HepG2 (cell line): ENCODE measurements around the gene NLRC5. TPM values are rescaled to one million over a fixed set of nuclear protein-coding genes. Genes with fewer than 3 reads are reported as not detected.

Source experiments
- CHD2 ChIP-seq: IDR thresholded peaks from 2 replicates; pipeline ENCODE4 v1.6.1; 2011; ENCODE audit warnings: low read depth, low read length, improper control_type of control experiment
- ISX ChIP-seq: sonication (generic); formaldehyde crosslinking; conservative IDR thresholded peaks from 2 replicates; pipeline ENCODE4 v1.5.0; 2020; ENCODE audit warnings: missing genetic modification reagents
- JARID2 ChIP-seq: sonication (generic); formaldehyde crosslinking; IDR thresholded peaks from 2 replicates; pipeline ENCODE4 v1.8.1; 2023; ENCODE audit warnings: missing genetic modification reagents, inconsistent platforms; ENCODE audit not compliant: insufficient replicate concordance
- KDM3A ChIP-seq: IDR thresholded peaks from 2 replicates; pipeline ENCODE4 v1.6.1; 2018; ENCODE audit warnings: low read depth, missing compliant biosample characterization
- LCORL ChIP-seq, 2 experiments: fragments of 450-650 bp in 1 of 2; sonication (generic) in 1 of 2; formaldehyde crosslinking in 1 of 2; IDR thresholded peaks; 2 replicates each; pipeline versions ENCODE4 v1.5.0 to v1.6.1; 2017 to 2020; ENCODE audit warnings: antibody characterized with exemption in 1 of 2, missing genetic modification reagents in 1 of 2
- MEIS2 ChIP-seq: sonication (generic); formaldehyde crosslinking; IDR thresholded peaks from 2 replicates; pipeline ENCODE4 v1.9.0; 2021; ENCODE audit warnings: mild to moderate bottlenecking, missing genetic modification reagents
- SIX4 ChIP-seq: sonication (generic); formaldehyde crosslinking; IDR thresholded peaks from 2 replicates; pipeline ENCODE4 v1.4.0; 2020; ENCODE audit warnings: missing genetic modification reagents
- SMARCC2 ChIP-seq: fragments of 450-650 bp; IDR thresholded peaks from 2 replicates; pipeline ENCODE4 v1.6.1; 2017; ENCODE audit warnings: antibody characterized with exemption, mild to moderate bottlenecking
- SMC3 ChIP-seq: IDR thresholded peaks from 2 replicates; pipeline ENCODE4 v1.6.1; 2011; ENCODE audit warnings: low read length, improper control_type of control experiment
- ZFP62 ChIP-seq: sonication (generic); formaldehyde crosslinking; IDR thresholded peaks from 2 replicates; pipeline ENCODE4 v1.4.0; 2020; ENCODE audit warnings: missing genetic modification reagents
- ZNF101 ChIP-seq: sonication (generic); formaldehyde crosslinking; IDR thresholded peaks from 2 replicates; pipeline ENCODE4 v1.4.0; 2020; ENCODE audit warnings: mild to moderate bottlenecking, low read depth, missing genetic modification reagents, borderline replicate concordance
- ZNF17 ChIP-seq: sonication (generic); formaldehyde crosslinking; IDR thresholded peaks from 2 replicates; pipeline ENCODE4 v1.5.0; 2020; ENCODE audit warnings: mild to moderate bottlenecking, missing genetic modification reagents
- ZNF234 ChIP-seq: sonication (generic); formaldehyde crosslinking; conservative IDR thresholded peaks from 2 replicates; pipeline ENCODE4 v1.5.1; 2020; ENCODE audit warnings: mild to moderate bottlenecking, missing genetic modification reagents
- ZNF263 ChIP-seq: sonication (generic); formaldehyde crosslinking; IDR thresholded peaks from 2 replicates; pipeline ENCODE4 v1.4.0; 2020; ENCODE audit warnings: missing genetic modification reagents
- ZNF337 ChIP-seq: sonication (generic); formaldehyde crosslinking; IDR thresholded peaks from 2 replicates; pipeline ENCODE4 v1.5.1; 2020; ENCODE audit warnings: missing genetic modification reagents, low read depth, mild to moderate bottlenecking, borderline replicate concordance
- ZNF564 ChIP-seq: sonication (generic); formaldehyde crosslinking; IDR thresholded peaks from 2 replicates; pipeline ENCODE4 v1.8.1; 2023; ENCODE audit warnings: mild to moderate bottlenecking, missing genetic modification reagents
- ZNF749 ChIP-seq: sonication (generic); formaldehyde crosslinking; IDR thresholded peaks from 2 replicates; pipeline ENCODE4 v1.8.0; 2022; ENCODE audit warnings: mild to moderate bottlenecking, missing genetic modification reagents, moderate library complexity, borderline replicate concordance
- polyA plus RNA-seq, 8 experiments: library from polyadenylated mRNA; depleted of rRNA in 3 of 8; stranded (reverse) in 7 of 8; unstranded in 1 of 8; fragments of >200 nt; fragmentation: Illumina TruSeq in 4 of 8; extraction: Trizol in 4 of 8; gene quantifications; 2 replicates each; pipeline versions ENCODE4 v1.2.1 to v1.2.3, GENCODE V29; 2011 to 2016; ENCODE audit warnings: low read depth in 4 of 8, missing spikeins in 1 of 8, mixed read lengths in 1 of 8; ENCODE audit not compliant: insufficient read depth in 1 of 8
- total RNA-seq, 5 experiments: library from RNA; depleted of rRNA; stranded (reverse); fragments of >200 nt; fragmentation: Illumina TruSeq; extraction: Trizol; gene quantifications; 2 replicates each; pipeline ENCODE4 v1.2.3, GENCODE V29; 2016; ENCODE audit warnings: low read depth in 1 of 5
- TF ChIP-seq, protein P1 (sequence below): sonication (generic); formaldehyde crosslinking; IDR thresholded peaks from 2 replicates; pipeline ENCODE4 v1.4.0; 2020; ENCODE audit warnings: low read depth, mild to moderate bottlenecking, missing genetic modification reagents
- TF ChIP-seq, protein P2 (sequence below): sonication (generic); formaldehyde crosslinking; IDR thresholded peaks from 2 replicates; pipeline ENCODE4 v1.4.0; 2020; ENCODE audit warnings: missing genetic modification reagents
- TF ChIP-seq, protein P3 (sequence below): sonication (generic); formaldehyde crosslinking; IDR thresholded peaks from 2 replicates; pipeline ENCODE4 v1.5.0; 2020; ENCODE audit warnings: mild to moderate bottlenecking, missing genetic modification reagents, moderate library complexity
- TF ChIP-seq, protein P4 (sequence below): sonication (generic); formaldehyde crosslinking; IDR thresholded peaks from 2 replicates; pipeline ENCODE4 v1.8.0; 2022; ENCODE audit warnings: mild to moderate bottlenecking, missing genetic modification reagents; ENCODE audit not compliant: insufficient replicate concordance

NLRC5 gene
- total and polyA plus RNA-seq, 2 of the 13 experiments (the other 11 are each of a cell fraction or from before 2014, with no cell fraction given), result 6.3 to 12.7 TPM

DNA sequence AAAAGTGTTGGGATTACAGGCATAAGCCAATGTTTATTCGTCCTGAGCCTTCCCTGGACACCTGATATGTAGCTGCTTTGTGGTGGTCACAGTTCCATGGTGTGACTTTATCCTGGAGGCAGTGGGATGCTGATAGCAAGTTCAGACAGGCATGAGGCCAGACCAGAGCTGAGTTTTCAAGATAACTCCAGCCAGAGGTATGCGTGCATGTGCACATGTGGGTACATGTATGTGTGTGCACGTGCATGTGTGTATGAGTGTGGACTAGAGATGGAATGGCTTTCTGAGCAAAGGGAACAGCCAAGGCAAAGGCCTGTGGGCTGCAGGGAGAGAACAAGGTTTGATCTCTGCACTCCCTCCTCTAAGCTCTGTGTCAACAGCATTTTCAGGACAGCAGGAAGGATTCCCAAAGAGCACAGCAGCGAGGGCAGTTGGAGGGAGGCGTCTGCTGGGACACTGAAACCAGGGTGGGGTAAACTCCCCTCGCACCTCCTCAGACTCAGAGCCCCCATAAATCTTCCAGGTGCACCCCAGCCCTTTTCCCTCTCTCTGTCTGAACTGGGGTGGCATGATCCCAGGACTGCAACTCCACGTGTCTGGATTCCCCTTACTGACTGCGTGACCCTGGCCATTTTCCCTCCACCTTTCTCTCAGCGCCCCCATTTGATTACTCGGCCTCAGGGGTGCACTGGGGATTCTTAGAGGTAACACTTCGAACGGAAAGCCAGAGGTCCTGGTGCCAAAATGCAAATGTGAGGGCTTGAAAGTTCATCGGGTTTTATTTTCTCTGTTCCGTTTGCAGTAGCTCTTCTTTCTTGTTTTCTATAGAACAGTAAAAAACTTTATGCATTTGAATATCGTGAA lies 15.3 kb downstream of the NLRC5 start (continued):
- TF ChIP-seq MEIS2 (CRISPR knock-in tag) (0 out of 2 replicates have a peak, but pooled peaks have one; percentile 44), ZNF263 (CRISPR knock-in tag) (peak; percentile 95), KDM3A (CRISPR knock-in tag) (no peak; the same call in 1 of the 2 replicates), ZNF17 (CRISPR knock-in tag) (no peak), ZNF337 (CRISPR knock-in tag) (peak; percentile 43; the same call in 1 of the 2 replicates), JARID2 (CRISPR knock-in tag) (no peak), ZNF749 (CRISPR knock-in tag) (no peak), ZNF101 (CRISPR knock-in tag) (no peak), SMARCC2 (no peak), LCORL (IDR thresholded peaks at IDR 0.05) (no peak; the same call in 1 of the 2 replicates), LCORL (CRISPR knock-in tag; IDR thresholded peaks at IDR 0.05) (peak; percentile 94), ZFP62 (CRISPR knock-in tag) (no peak), ZNF564 (CRISPR knock-in tag) (0 out of 2 replicates have a peak, but pooled peaks have one; percentile 58), SMC3 (no peak), SIX4 (CRISPR knock-in tag) (no peak), ISX (no peak), ZNF234 (no peak), CHD2 (no peak)
- TF ChIP-seq, protein P1, sequence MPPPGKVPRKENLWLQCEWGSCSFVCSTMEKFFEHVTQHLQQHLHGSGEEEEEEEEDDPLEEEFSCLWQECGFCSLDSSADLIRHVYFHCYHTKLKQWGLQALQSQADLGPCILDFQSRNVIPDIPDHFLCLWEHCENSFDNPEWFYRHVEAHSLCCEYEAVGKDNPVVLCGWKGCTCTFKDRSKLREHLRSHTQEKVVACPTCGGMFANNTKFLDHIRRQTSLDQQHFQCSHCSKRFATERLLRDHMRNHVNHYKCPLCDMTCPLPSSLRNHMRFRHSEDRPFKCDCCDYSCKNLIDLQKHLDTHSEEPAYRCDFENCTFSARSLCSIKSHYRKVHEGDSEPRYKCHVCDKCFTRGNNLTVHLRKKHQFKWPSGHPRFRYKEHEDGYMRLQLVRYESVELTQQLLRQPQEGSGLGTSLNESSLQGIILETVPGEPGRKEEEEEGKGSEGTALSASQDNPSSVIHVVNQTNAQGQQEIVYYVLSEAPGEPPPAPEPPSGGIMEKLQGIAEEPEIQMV (CRISPR knock-in tag), result no peak
- TF ChIP-seq, protein P2, sequence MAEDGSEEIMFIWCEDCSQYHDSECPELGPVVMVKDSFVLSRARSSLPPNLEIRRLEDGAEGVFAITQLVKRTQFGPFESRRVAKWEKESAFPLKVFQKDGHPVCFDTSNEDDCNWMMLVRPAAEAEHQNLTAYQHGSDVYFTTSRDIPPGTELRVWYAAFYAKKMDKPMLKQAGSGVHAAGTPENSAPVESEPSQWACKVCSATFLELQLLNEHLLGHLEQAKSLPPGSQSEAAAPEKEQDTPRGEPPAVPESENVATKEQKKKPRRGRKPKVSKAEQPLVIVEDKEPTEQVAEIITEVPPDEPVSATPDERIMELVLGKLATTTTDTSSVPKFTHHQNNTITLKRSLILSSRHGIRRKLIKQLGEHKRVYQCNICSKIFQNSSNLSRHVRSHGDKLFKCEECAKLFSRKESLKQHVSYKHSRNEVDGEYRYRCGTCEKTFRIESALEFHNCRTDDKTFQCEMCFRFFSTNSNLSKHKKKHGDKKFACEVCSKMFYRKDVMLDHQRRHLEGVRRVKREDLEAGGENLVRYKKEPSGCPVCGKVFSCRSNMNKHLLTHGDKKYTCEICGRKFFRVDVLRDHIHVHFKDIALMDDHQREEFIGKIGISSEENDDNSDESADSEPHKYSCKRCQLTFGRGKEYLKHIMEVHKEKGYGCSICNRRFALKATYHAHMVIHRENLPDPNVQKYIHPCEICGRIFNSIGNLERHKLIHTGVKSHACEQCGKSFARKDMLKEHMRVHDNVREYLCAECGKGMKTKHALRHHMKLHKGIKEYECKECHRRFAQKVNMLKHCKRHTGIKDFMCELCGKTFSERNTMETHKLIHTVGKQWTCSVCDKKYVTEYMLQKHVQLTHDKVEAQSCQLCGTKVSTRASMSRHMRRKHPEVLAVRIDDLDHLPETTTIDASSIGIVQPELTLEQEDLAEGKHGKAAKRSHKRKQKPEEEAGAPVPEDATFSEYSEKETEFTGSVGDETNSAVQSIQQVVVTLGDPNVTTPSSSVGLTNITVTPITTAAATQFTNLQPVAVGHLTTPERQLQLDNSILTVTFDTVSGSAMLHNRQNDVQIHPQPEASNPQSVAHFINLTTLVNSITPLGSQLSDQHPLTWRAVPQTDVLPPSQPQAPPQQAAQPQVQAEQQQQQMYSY (CRISPR knock-in tag), result no peak
- TF ChIP-seq, protein P3, sequence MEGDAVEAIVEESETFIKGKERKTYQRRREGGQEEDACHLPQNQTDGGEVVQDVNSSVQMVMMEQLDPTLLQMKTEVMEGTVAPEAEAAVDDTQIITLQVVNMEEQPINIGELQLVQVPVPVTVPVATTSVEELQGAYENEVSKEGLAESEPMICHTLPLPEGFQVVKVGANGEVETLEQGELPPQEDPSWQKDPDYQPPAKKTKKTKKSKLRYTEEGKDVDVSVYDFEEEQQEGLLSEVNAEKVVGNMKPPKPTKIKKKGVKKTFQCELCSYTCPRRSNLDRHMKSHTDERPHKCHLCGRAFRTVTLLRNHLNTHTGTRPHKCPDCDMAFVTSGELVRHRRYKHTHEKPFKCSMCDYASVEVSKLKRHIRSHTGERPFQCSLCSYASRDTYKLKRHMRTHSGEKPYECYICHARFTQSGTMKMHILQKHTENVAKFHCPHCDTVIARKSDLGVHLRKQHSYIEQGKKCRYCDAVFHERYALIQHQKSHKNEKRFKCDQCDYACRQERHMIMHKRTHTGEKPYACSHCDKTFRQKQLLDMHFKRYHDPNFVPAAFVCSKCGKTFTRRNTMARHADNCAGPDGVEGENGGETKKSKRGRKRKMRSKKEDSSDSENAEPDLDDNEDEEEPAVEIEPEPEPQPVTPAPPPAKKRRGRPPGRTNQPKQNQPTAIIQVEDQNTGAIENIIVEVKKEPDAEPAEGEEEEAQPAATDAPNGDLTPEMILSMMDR (CRISPR knock-in tag), result peak; percentile 13; the same call in 1 of the 2 replicates
- TF ChIP-seq, protein P4, sequence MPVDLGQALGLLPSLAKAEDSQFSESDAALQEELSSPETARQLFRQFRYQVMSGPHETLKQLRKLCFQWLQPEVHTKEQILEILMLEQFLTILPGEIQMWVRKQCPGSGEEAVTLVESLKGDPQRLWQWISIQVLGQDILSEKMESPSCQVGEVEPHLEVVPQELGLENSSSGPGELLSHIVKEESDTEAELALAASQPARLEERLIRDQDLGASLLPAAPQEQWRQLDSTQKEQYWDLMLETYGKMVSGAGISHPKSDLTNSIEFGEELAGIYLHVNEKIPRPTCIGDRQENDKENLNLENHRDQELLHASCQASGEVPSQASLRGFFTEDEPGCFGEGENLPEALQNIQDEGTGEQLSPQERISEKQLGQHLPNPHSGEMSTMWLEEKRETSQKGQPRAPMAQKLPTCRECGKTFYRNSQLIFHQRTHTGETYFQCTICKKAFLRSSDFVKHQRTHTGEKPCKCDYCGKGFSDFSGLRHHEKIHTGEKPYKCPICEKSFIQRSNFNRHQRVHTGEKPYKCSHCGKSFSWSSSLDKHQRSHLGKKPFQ (CRISPR knock-in tag), result no peak
